HepG2 (cell line): ENCODE measurements around the gene USP36. TPM values are rescaled to one million over a fixed set of nuclear protein-coding genes. Genes with fewer than 3 reads are reported as not detected.

Experiments used
- ATAC-seq: fragments of 200-7000 bp; cut with Tn5 transposase; 3 replicates; pipeline ENCODE4 v1.9.1; 2020; ENCODE audit warnings: mild to moderate bottlenecking, moderate library complexity
- BruUV-seq: library from RNA; stranded (reverse); fragments of 400-500 nt; replicated peaks from 2 replicates; lab custom pipeline; 2021; lab: Mats Ljungman, UMichigan
- CTCF ChIA-PET: fragments of 300-600 bp; formaldehyde crosslinking; extraction: SDS; loops from one replicate; lab custom pipeline; 2021; ENCODE audit warnings: low total read pairs, inconsistent platforms, low intra/inter-chr PET ratio; lab: Yijun Ruan, JAX
- POLR2A ChIA-PET: fragments of 350-600 bp; sonication (Branson Sonifier 250); formaldehyde crosslinking; loops from one replicate; lab custom pipeline; 2020; ENCODE audit warnings: antibody characterized with exemption, inconsistent platforms; lab: Yijun Ruan, JAX
- DNase-seq: peaks from one replicate; pipeline ENCODE4 v3.0.0-alpha.2; 2015; ENCODE audit warnings: low spot score
- FAIRE-seq: peaks from 3 replicates; lab custom pipeline; 2011; peaks lifted over from hg19 to GRCh38; lab: Jason Lieb, UNC
- H2AFZ ChIP-seq: one replicate; pipeline ENCODE4 v1.6.1; 2011; ENCODE audit warnings: low read length, inconsistent platforms
- H3K27ac ChIP-seq: fragments of 300-600 bp; 3 replicates; pipeline ENCODE4 v1.8.0; 2011; ENCODE audit warnings: mixed run types, mild to moderate bottlenecking, mixed read lengths, low read length, inconsistent platforms; ENCODE audit not compliant: insufficient read depth; ENCODE audit errors: extremely low read length
- H3K27me3 ChIP-seq, 2 experiments: fragments of 200-600 bp in 1 of 2; 2 replicates in 1 of 2; 3 replicates in 1 of 2; pipeline versions ENCODE4 v1.6.0 to v1.8.0; 2011; ENCODE audit warnings: low read length in 2 of 2, mild to moderate bottlenecking in 2 of 2, moderate library complexity in 2 of 2, inconsistent platforms in 1 of 2; ENCODE audit not compliant: insufficient read depth in 2 of 2, control insufficient read depth in 1 of 2
- H3K36me3 ChIP-seq, 2 experiments: fragments of 200-600 bp in 1 of 2; replicated peaks in 1 of 2; 2 replicates in 1 of 2; 3 replicates in 1 of 2; pipeline versions ENCODE4 v1.5.1 to v1.8.0; 2011; ENCODE audit warnings: low read length in 2 of 2, inconsistent platforms in 1 of 2; ENCODE audit not compliant: insufficient read depth in 2 of 2, control insufficient read depth in 1 of 2
- H3K4me1 ChIP-seq: 2 replicates; pipeline ENCODE4 v1.5.1; 2012; ENCODE audit warnings: low read length, inconsistent platforms; ENCODE audit not compliant: insufficient read depth
- H3K4me2 ChIP-seq: 2 replicates; pipeline ENCODE4 v1.6.0; 2011; ENCODE audit warnings: low read depth, low read length, inconsistent platforms
- H3K4me3 ChIP-seq, 3 experiments: fragments of 200-600 bp in 1 of 3; sonication (generic), shearing (Covaris generic) in 1 of 3; replicated peaks in 1 of 3; 2 replicates each; pipeline ENCODE4 v1.5.1; 2011 to 2016; ENCODE audit warnings: low read length in 3 of 3, inconsistent platforms in 2 of 3, low read depth in 2 of 3, mild to moderate bottlenecking in 2 of 3, control low read depth in 1 of 3, mixed read lengths in 1 of 3; ENCODE audit not compliant: insufficient read depth in 1 of 3
- H3K79me2 ChIP-seq: one replicate; pipeline ENCODE4 v1.6.1; 2011; ENCODE audit warnings: low read length, inconsistent platforms; ENCODE audit not compliant: insufficient read depth
- H3K9ac ChIP-seq: 2 replicates; pipeline ENCODE4 v1.6.0; 2011; ENCODE audit warnings: mild to moderate bottlenecking, low read depth, low read length, inconsistent platforms; ENCODE audit not compliant: insufficient read depth
- H3K9me3 ChIP-seq: 2 replicates; pipeline ENCODE4 v1.5.1; 2012; ENCODE audit warnings: mild to moderate bottlenecking, low read length
- H4K20me1 ChIP-seq: 2 replicates; pipeline ENCODE4 v1.6.0; 2011; ENCODE audit warnings: inconsistent platforms, mild to moderate bottlenecking, low read length, moderate library complexity; ENCODE audit not compliant: insufficient read depth
- SNAPC2 ChIP-seq: sonication (generic); formaldehyde crosslinking; IDR thresholded peaks from 2 replicates; pipeline ENCODE4 v1.8.1; 2022; ENCODE audit warnings: mild to moderate bottlenecking, missing genetic modification reagents
- SP1 ChIP-seq, 2 experiments: fragments of 450-650 bp in 1 of 2; sonication (generic) in 1 of 2; formaldehyde crosslinking in 1 of 2; IDR thresholded peaks; 2 replicates each; pipeline versions ENCODE4 v1.4.0 to v1.6.1; 2016 to 2020; ENCODE audit warnings: missing genetic modification reagents in 1 of 2
- U2AF2 ChIP-seq: fragments of 200-400 bp; formaldehyde crosslinking; IDR thresholded peaks from 2 replicates; pipeline ENCODE4 v1.6.1; 2017; ENCODE audit warnings: low read depth, mild to moderate bottlenecking, low read length
- ZNF501 ChIP-seq: sonication (generic); formaldehyde crosslinking; IDR thresholded peaks from 2 replicates; pipeline ENCODE4 v1.5.1; 2020; ENCODE audit warnings: mild to moderate bottlenecking, moderate library complexity, missing genetic modification reagents
- ZNF792 ChIP-seq: IDR thresholded peaks from 2 replicates; pipeline ENCODE4 v1.6.1; 2016
- WGBS: methylation state at CpG from one replicate; pipeline ENCODE4 v1.1.6; 2017; ENCODE audit warnings: low lambda C conversion rate; 5-methylcytosine and 5-hydroxymethylcytosine counted together
- in situ Hi-C: cut with HindIII; loops from 2 replicates; pipeline ENCODE4 v1.10.0; 2017; ENCODE audit warnings: low pct_unique_long_range_greater_than_20kb; ENCODE audit not compliant: extremely low pct_ligation_motif_present
- intact Hi-C: fragments of 100-400 bp; cut with micrococcal nuclease; formaldehyde crosslinking; loops from one replicate; pipeline ENCODE4 v1.10.0; 2022; ENCODE audit not compliant: unreplicated experiment
- polyA plus RNA-seq, 8 experiments: library from polyadenylated mRNA; depleted of rRNA in 3 of 8; stranded (reverse) in 7 of 8; unstranded in 1 of 8; fragments of >200 nt; fragmentation: Illumina TruSeq in 4 of 8; extraction: Trizol in 4 of 8; gene quantifications; 2 replicates each; pipeline versions ENCODE4 v1.2.1 to v1.2.3, GENCODE V29; 2011 to 2016; ENCODE audit warnings: low read depth in 4 of 8, missing spikeins in 1 of 8, mixed read lengths in 1 of 8; ENCODE audit not compliant: insufficient read depth in 1 of 8
- total RNA-seq, 5 experiments: library from RNA; depleted of rRNA; stranded (reverse); fragments of >200 nt; fragmentation: Illumina TruSeq; extraction: Trizol; gene quantifications; 2 replicates each; pipeline ENCODE4 v1.2.3, GENCODE V29; 2016; ENCODE audit warnings: low read depth in 1 of 5
- TF ChIP-seq, protein P1 (sequence below): sonication (generic); formaldehyde crosslinking; IDR thresholded peaks from 2 replicates; pipeline ENCODE4 v1.5.1; 2020; ENCODE audit warnings: mild to moderate bottlenecking, moderate library complexity, missing genetic modification reagents
- TF ChIP-seq, protein P2 (sequence below): sonication (generic); formaldehyde crosslinking; conservative IDR thresholded peaks from 2 replicates; pipeline ENCODE4 v1.8.0; 2022; ENCODE audit warnings: low read depth, missing genetic modification reagents
- TF ChIP-seq, protein P3 (sequence below): sonication (generic); formaldehyde crosslinking; IDR thresholded peaks from 2 replicates; pipeline ENCODE4 v1.8.0; 2022; ENCODE audit warnings: missing genetic modification reagents, low read depth, mild to moderate bottlenecking, borderline replicate concordance

Gene USP36
- total and polyA plus RNA-seq, 2 of the 13 experiments (the other 11 are each of a cell fraction or from before 2014, with no cell fraction given), result 29.6 to 45.9 TPM

DNA sequence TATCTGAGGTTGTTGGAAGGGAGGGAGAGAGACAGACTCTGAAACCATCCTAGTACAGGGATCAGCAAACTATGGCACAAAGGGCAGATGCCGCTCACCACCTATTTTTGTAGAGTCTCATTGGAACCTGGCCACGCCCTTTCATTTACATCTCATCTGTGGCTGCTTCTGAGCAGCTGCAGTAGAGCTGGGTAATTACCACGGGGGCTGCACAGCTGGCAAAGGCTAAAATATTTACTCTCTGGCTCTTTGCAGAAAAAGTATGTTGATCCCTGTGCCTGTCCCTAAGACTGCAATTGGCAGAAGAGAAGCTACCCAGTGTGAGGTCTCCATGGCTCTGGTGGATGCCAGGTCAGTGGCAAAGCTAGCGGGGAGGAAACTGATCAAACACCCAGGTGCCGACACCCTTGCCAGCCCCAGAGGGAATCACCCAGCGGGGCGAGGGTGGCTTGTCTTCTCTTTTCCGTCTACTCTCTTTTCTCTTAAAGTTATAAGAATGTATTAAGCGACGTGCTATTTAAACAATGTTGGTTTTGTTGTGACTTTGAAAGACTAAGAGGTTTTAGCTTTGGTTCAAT, 48.4 kb upstream of the USP36 start (continued):
- TF ChIP-seq, protein P1, sequence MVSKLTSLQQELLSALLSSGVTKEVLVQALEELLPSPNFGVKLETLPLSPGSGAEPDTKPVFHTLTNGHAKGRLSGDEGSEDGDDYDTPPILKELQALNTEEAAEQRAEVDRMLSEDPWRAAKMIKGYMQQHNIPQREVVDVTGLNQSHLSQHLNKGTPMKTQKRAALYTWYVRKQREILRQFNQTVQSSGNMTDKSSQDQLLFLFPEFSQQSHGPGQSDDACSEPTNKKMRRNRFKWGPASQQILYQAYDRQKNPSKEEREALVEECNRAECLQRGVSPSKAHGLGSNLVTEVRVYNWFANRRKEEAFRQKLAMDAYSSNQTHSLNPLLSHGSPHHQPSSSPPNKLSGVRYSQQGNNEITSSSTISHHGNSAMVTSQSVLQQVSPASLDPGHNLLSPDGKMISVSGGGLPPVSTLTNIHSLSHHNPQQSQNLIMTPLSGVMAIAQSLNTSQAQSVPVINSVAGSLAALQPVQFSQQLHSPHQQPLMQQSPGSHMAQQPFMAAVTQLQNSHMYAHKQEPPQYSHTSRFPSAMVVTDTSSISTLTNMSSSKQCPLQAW (CRISPR knock-in tag), result no peak
- TF ChIP-seq, protein P2, sequence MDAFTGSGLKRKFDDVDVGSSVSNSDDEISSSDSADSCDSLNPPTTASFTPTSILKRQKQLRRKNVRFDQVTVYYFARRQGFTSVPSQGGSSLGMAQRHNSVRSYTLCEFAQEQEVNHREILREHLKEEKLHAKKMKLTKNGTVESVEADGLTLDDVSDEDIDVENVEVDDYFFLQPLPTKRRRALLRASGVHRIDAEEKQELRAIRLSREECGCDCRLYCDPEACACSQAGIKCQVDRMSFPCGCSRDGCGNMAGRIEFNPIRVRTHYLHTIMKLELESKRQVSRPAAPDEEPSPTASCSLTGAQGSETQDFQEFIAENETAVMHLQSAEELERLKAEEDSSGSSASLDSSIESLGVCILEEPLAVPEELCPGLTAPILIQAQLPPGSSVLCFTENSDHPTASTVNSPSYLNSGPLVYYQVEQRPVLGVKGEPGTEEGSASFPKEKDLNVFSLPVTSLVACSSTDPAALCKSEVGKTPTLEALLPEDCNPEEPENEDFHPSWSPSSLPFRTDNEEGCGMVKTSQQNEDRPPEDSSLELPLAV (CRISPR knock-in tag), result no peak
- no peak for TF ChIP-seq U2AF2
- TF ChIP-seq, all 625 proteins: peak for 0

DNA sequence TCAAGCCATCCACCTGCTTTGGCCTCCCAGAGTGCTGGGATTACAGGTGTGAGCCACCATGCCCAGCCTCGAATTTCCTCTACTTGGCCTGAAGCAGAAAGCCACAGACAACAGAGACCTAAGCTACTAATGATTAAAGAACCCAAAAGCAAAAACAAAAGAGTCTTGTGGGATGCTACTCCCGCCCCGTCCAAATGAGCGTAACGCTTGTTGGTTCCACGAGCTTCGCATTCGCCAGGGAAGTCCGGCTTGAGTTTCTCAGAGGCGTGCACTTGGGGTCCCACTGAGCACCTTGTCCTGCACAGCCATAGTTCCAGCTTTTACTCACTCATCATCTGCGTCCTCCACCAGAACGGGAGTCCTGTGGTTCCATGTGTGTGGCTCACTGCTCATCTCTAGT, 46.3 kb upstream of the USP36 start:
- ATAC-seq, result no peak
- intact Hi-C loops, result no loop called here
- no peak overlapping the region for H3K27ac ChIP-seq
- no TSS peak for BruUV-seq
- H3K4me1 ChIP-seq, result peaks cover 29% of the 10 kb centered on the region
- no peaks in the 10 kb centered on the region for H3K9me3 ChIP-seq
- no peaks in the 10 kb centered on the region for H3K27me3 ChIP-seq
- no peaks in the 10 kb centered on the region for H3K79me2 ChIP-seq
- H4K20me1 ChIP-seq, result no peaks in the 10 kb centered on the region
- H2AFZ ChIP-seq, result no peak overlapping the region
- ChIA-PET POLR2A (no interaction called here), CTCF (no interaction called here)
- in situ Hi-C loops, result no loop called here
- no peaks in the 10 kb centered on the region for H3K36me3 ChIP-seq
- no peak overlapping the region for H3K4me2 ChIP-seq
- H3K9ac ChIP-seq, result no peak overlapping the region
- TF ChIP-seq ZNF501 (CRISPR knock-in tag), result no peak
- no peak for TF ChIP-seq ZNF792 (CRISPR knock-in tag)
- TF ChIP-seq, protein P3, sequence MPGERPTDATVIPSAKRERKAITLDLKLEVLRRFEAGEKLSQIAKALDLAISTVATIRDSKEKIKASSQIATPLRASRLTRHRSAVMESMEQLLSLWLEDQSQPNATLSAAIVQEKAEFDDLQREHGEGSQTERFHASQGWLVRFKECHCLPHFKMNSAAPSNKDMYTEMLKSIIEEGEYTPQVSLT (CRISPR knock-in tag), result no peak
- no peak for TF ChIP-seq SNAPC2 (CRISPR knock-in tag)
- no peak for TF ChIP-seq SP1 (IDR thresholded peaks at IDR 0.05)
- TF ChIP-seq SP1 (CRISPR knock-in tag; IDR thresholded peaks at IDR 0.05), result no peak
- H3K4me3 ChIP-seq, result no peak overlapping the region
- WGBS, result 86% methylated on average over 12 of the region's 12 CpGs
- no peak for DNase-seq
- no peak for FAIRE-seq
